ENCODE results near the gene C4orf17.
"Not testable (repeated sequence)": the region's sequence is repeated elsewhere in the genome, so short reads cannot be mapped to it uniquely, and the experiment has no call there.

Gene C4orf17

DNA sequence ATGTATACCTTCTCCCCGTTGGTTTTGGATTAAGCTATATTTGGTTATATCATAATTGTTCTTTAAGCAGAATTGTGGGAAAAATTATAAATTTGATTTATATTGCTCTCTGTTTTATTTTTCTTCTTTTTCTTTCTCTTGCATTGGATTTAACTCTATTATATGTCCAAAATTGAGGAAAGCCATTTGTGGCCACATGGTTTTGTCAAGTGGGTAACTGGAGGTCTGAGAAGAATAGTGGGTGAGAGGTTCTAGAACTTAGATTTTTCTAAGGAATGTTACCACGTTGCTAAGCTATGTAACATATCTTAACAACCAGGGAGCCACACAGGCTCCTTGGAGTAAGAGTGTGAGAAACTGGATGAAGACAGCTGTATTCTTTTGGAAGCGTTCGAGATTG lies at the start of gene C4orf17:
C4orf17 (plus strand) TSS at position 301 of the 400 bp plus-strand sequence. CDS start 2,061 bp downstream, outside the sequence.
- no peak for DNase-seq

GRCh38 chr4:99461623-99462401 lies 49.0 kb upstream of the C4orf17 start:
- no peak for DNase-seq

DNA sequence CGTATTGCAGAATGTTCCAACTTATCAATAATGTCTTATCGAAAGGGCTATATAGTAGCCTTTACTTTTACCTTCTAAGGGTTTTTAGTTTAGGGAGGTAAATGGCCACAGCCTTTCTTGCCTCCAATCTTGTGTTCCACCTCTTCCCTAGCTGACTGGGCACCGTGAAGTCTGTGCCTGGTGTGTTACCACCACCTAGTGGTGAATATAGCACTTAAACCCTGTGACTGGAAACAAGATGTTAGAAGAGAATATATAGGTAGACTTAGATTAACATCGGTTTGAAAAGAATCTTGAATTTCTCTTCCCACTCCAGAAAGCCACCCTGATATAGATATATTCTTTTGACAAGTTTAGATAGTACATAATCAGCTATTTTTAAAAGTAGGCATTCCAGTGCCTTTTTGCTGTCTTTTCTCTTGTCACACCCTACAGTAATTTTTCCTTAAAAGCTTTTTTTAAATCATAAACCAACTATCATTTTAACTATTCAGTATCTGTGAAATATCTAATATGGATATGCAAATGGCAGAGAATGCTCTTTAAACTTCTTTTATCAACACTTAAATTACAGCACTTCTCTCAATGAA lies 47.9 kb upstream of the C4orf17 start:
- DNase-seq, result peak; percentile 3

DNA sequence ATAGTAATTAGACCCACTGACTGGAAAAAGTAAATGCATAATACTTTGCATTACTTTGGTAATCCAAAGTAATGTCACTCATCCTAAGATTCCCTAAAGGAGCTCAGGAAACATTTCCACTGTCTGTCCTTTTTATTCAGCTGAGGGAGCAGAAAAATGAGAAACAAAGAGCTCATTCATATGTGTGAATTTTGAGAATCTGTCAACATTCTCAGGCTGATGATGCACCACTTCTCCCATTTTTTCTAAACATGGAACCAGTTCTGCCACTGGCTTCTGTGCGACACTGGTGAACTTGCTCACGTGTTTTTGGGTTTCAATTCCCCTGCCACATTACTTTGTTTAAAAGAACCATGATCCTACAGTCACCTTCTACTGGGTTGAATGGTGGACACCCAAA lies 47.3 kb upstream of the C4orf17 start:
- DNase-seq, result no peak

DNA sequence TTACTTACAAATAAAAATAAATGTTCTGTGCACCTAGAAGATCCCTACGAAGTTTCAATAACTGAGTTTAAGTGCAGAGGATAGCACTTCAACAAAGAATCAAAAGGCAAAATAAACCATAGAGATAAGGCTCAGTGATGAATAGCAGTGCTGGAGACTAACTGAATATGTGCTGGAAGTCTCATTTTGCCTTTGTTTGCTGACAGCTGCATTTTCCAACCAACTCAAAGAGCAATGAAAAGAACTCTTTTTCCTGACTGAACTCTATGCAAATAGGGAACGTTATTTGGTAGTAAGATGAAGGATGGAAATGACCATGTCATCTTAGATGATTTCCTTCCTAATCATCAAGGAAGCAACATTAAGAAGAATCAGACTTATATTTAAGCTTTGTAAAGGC lies 42.9 kb upstream of the C4orf17 start:
- no peak for DNase-seq

- no peak for DNase-seq
These were observed 41.9 kb upstream of the C4orf17 start for GRCh38 chr4:99468889-99469288.

DNA sequence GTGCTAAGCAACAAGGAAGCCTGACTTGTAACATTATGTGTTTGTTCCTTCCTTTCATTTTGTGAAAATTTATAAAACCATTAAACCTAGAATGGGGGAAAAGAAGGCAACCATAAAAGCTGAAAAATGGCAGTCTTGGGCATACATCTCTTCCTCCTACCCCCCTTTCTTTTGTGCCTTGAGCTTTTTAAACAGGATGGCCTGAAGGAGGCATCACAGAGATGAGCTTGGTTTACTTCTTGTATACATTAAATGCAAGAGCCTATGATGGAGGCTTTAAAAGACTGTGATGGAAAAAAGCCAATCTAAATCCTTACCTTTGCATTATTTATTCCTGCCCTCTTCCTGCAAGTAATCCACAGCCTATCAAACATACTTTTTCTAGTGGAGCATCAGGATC lies 39.5 kb upstream of the C4orf17 start:
- DNase-seq, result no peak

DNA sequence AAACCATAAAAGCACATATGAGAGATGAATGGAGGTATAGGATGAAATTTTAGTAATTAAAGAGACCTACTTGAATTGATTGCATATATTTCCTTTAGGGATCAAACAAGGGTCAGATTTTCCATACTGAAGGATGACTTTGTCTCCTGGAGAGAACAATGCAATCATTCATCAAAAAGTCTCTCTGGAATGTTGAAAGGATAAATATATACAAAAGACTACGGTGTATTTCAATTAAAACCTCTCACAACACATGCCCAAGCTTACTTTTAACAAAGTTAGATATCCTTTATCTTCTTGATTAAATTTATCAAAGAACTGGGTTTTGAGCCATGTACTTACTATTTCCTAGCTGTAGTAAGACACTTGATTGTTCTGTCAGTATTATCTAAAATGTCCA lies 38.9 kb upstream of the C4orf17 start:
- no peak for DNase-seq

GRCh38 chr4:99473131-99473530 lies 37.7 kb upstream of the C4orf17 start:
- no peak for DNase-seq

- DNase-seq, result no peak
These were observed 27.2 kb upstream of the C4orf17 start for GRCh38 chr4:99483636-99484035.

DNA sequence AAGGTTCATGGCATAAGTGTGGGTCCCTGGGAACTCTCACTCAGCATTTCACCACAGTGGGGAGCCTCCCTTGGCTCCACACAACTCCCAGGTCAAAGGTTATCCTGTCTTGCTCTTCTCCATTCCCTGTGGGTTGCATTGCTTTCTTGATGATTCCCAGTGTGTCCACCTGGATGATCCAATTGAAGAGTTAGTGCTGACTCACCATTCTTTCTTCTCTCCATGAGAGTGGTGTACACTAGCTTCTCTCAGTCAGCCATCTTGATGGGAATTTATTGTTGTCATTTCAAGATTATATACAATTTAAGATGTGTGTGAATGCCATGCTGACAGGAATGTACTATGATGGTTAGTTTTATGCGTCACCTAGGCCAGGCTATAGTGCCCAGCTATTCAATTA lies 25.6 kb upstream of the C4orf17 start:
- DNase-seq, result no peak

GRCh38 chr4:99486648-99487047 lies 24.2 kb upstream of the C4orf17 start:
- not testable (repeated sequence) for DNase-seq

DNA sequence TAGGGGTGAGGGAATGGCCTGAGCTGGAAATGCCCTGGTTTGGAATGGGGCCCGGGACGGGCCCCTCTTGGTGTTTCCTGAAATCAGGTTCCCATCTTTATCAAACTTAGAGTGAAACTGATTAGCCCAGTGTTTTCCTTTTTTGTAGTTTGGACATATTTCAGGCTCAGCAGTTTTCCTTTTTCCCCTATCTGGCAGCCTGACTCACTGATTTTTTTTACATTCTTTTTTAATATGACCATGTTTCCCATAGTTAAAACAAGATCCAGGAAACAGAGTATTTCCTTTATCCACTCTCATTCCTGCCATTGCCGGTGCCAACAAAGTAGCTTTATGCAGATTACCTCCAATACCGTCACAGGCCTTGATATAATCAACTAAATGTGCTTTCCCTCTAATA lies 20.5 kb upstream of the C4orf17 start:
- DNase-seq, result no peak

DNA sequence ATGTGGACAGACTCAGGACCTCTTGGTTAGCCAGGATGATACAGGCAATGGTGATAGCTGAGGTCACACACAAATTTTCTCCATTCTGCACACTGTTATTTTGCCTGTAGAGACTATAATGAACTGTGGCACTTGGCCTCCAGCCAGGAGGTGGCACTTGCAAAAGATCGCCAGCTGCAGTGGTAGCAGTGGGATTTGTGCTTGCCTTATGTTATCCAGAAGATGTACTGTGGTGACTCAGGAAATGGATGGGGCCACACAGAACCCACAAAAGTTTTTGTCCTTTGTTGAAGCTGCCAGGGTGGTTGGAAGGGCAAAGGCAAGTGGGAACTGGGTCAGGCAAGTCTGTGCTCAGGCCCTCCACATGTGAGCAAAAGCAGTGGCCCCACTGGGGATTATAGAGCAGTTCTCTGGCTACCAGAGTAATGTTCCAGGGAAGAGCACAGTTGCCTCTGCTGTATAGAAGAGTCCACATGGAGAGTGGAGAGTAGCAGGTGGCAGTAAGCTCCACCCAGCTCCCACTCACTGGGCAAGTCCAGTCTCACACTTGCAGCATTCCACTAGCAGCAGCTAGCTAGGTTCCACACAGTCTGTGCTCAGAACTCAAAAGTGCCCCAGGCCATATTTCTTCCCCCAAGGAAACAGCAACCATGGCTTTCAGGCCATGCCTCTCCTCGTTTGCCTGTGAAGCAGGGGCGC lies 5.9 kb upstream of the C4orf17 start:
- no peak for DNase-seq

- no peak for DNase-seq
These were observed 4.0 kb upstream of the C4orf17 start for GRCh38 chr4:99506781-99507180.

DNA sequence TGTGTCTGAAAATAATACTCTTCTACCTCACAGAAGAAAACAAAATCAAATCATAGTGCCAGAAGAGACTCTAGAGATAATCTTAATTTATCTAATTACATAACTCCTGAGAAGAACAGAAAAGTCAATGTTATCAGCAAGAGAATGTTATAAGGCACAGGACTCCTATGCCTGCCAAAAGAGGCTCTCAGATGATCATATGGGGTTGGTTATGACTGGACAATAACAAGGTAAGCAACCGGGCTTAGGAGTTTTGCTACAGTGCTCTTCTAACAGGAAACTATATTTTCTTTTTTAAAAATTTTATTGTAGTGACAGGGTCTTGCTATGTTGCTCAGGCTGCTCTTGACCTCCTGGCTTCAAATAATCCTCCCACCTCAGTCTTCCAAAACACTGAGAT lies 3.5 kb upstream of the C4orf17 start:
- DNase-seq, result no peak

DNA sequence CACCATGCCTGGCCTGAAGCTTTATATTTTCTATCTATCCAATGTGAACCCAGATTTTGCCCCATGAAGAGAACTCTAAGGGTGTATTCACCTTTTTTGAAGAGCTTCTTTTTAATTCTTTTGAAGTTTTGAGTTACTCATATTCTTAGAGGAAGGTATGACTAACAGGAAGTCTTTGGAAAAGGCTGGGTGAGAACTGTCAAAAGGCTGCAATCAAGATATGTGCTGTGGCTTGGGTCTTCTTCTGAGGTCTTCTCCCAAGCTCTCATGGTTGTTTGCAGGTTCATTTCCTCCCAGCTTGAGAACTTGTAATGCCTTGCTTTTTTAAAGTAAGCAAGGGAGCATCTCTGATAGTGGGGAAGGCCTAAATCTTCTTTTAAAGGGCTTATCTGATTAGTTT lies 3.1 kb upstream of the C4orf17 start:
- no peak for DNase-seq

GRCh38 chr4:99518601-99519295 lies 7.9 kb downstream of the C4orf17 start:
- no peak for DNase-seq

DNA sequence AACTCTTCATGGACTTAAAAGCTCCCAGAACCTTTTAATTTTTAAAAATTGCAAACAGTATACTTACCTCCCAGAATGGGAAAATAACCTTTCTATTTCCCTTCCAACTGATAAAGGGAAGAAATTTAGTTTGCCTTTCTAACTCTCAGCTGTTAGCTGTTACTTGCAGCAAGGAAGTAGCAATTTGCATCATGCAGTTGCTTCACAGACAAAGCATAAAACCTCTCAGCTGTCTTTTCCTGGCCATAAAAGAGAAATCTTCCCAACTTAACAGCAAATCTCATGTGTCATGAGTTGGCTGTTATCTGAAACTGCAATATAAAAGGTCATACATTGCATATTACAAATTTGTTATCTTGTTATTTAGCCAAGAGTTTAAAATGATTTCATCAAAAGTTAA lies 18.4 kb downstream of the C4orf17 start:
- DNase-seq, result no peak

- no peak for DNase-seq
These were observed 19.1 kb downstream of the C4orf17 start for GRCh38 chr4:99529956-99530355.

GRCh38 chr4:99534699-99535098 lies 23.9 kb downstream of the C4orf17 start:
- DNase-seq, result not testable (repeated sequence)

GRCh38 chr4:99536271-99536670 lies 25.4 kb downstream of the C4orf17 start:
- peak; percentile 69 for DNase-seq

DNA sequence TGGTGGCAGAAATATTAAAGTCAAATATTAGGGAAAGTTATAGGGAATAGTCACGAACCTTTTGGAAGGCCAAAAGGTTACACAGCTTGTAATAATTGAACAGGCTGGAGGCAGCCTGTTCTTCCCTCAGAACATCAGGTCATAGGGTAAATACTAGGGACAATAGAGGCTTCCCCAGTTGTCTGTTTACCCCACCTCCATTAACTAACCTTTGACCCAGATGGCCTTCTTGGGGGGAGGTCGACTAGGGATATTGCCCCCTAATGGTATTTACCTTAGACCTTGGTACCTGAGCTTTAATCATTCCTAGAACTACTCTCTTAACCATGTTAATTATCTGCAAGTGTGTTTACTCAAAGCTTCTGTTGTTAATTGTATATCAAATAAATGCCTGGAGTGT lies 26.0 kb downstream of the C4orf17 start:
- no peak for DNase-seq

- DNase-seq, result no peak
These were observed 26.9 kb downstream of the C4orf17 start for GRCh38 chr4:99537674-99538073.

Measured in DMS 273 treated with DMSO at 0.1 percent for 48 hours (cell line).